ENCODE results near the gene DICER1.

- no peak for TF ChIP-seq CTCF (optimal IDR thresholded peaks at IDR 0.05 in 1 of 3, IDR thresholded peaks at IDR 0.05 in 1 of 3, conservative IDR thresholded peaks at IDR 0.05 in 1 of 3; ENCODE audit: extremely low read depth in 1 of 3, insufficient read depth in 2 of 3, low read length in 3 of 3)
- TF ChIP-seq EZH2 (IDR thresholded peaks at IDR 0.05; ENCODE audit: low read length): no peak
Measured at GRCh38 chr14:95039259-95039992, 117.9 kb downstream of the DICER1 start.
